ENCODE data around the gene FAM111B.
"Not testable (repeated sequence)": the region's sequence is repeated elsewhere in the genome, so short reads cannot be mapped to it uniquely, and the experiment has no call there.

DNA sequence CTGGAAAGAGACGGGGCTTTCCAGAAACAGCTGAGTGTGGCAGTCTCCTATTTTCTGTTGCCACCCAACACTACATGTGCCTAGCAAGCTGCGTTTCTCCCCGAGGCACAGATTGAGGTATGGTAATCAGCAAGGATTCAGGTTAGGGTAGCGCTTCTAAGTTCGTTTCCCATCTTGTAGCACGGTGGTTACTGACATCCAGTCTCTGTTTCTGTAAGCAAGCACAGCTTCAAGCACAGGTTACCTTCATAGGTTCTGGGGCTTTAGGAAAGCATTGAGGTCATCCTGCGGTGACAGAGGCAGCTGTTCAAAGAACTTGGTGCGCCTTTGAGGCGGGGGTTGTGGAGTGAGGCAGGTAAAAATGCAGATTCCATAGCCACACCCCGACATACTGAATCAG is 684 bp downstream of the FAM111B start:
- TF ChIP-seq, protein P1, sequence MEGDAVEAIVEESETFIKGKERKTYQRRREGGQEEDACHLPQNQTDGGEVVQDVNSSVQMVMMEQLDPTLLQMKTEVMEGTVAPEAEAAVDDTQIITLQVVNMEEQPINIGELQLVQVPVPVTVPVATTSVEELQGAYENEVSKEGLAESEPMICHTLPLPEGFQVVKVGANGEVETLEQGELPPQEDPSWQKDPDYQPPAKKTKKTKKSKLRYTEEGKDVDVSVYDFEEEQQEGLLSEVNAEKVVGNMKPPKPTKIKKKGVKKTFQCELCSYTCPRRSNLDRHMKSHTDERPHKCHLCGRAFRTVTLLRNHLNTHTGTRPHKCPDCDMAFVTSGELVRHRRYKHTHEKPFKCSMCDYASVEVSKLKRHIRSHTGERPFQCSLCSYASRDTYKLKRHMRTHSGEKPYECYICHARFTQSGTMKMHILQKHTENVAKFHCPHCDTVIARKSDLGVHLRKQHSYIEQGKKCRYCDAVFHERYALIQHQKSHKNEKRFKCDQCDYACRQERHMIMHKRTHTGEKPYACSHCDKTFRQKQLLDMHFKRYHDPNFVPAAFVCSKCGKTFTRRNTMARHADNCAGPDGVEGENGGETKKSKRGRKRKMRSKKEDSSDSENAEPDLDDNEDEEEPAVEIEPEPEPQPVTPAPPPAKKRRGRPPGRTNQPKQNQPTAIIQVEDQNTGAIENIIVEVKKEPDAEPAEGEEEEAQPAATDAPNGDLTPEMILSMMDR (IDR thresholded peaks at IDR 0.05) = not testable (repeated sequence)
- not testable (repeated sequence) for TF ChIP-seq POLR2A (IDR thresholded peaks at IDR 0.05)
